NCI-H1436 treated with DMSO at 0.1 percent for 48 hours (cell line): ENCODE results near the gene NONO.
"Not testable (repeated sequence)": the region's sequence is repeated elsewhere in the genome, so short reads cannot be mapped to it uniquely, and the experiment has no call there.

Source experiments
- DNase-seq: peaks from one replicate; lab custom pipeline; 2025; lab: John Stamatoyannopoulos, UW

Gene NONO

GRCh38 chrX:71283403-71284143, at the start of gene NONO:
Gene NONO, plus strand, starts transcription at chrX:71283635. Its CDS starts 7,003 bp downstream, at chrX:71290638.
- peak; percentile 99 for DNase-seq

GRCh38 chrX:71235482-71235881, 48.0 kb upstream of the NONO start:
- no peak for DNase-seq

GRCh38 chrX:71236836-71237235, 46.6 kb upstream of the NONO start:
- DNase-seq: no peak

GRCh38 chrX:71239781-71240180, 43.7 kb upstream of the NONO start:
- DNase-seq: no peak

GRCh38 chrX:71241301-71241700, 42.1 kb upstream of the NONO start:
- no peak for DNase-seq

GRCh38 chrX:71244359-71245128, 38.9 kb upstream of the NONO start:
- DNase-seq: no peak

- no peak for DNase-seq
These were observed 38.3 kb upstream of the NONO start for GRCh38 chrX:71245159-71245558.

GRCh38 chrX:71250841-71251240, 32.6 kb upstream of the NONO start:
- no peak for DNase-seq

GRCh38 chrX:71251466-71251973, 31.9 kb upstream of the NONO start:
- no peak for DNase-seq

GRCh38 chrX:71252221-71252620, 31.2 kb upstream of the NONO start:
- no peak for DNase-seq

GRCh38 chrX:71253253-71254091, 30.0 kb upstream of the NONO start:
- no peak for DNase-seq

- peak; percentile 63 for DNase-seq
These were observed 29.1 kb upstream of the NONO start, which contains the start of gene ZMYM3 for GRCh38 chrX:71254092-71254963. Gene ZMYM3, minus strand, starts transcription at chrX:71254140. Its CDS starts 885 bp downstream, at chrX:71253255.

- no peak for DNase-seq
These were observed 27.4 kb upstream of the NONO start for GRCh38 chrX:71256051-71256450.

GRCh38 chrX:71256856-71257255, 26.6 kb upstream of the NONO start:
- DNase-seq: no peak

- DNase-seq: not testable (repeated sequence)
These were observed 14.8 kb upstream of the NONO start for GRCh38 chrX:71268624-71269023.

- DNase-seq: no peak
These were observed 13.5 kb upstream of the NONO start for GRCh38 chrX:71269801-71270395.

GRCh38 chrX:71272313-71272712, 11.1 kb upstream of the NONO start:
- not testable (repeated sequence) for DNase-seq

GRCh38 chrX:71281300-71281699, 2.1 kb upstream of the NONO start:
- not testable (repeated sequence) for DNase-seq

GRCh38 chrX:71282514-71283402, 677 bp upstream of the NONO start:
- no peak for DNase-seq

GRCh38 chrX:71285929-71286328, 2.5 kb downstream of the NONO start:
- no peak for DNase-seq
